ENCODE data around the gene ATP5MC2.
"Not testable (repeated sequence)": the region's sequence is repeated elsewhere in the genome, so short reads cannot be mapped to it uniquely, and the experiment has no call there.

Gene ATP5MC2

DNA sequence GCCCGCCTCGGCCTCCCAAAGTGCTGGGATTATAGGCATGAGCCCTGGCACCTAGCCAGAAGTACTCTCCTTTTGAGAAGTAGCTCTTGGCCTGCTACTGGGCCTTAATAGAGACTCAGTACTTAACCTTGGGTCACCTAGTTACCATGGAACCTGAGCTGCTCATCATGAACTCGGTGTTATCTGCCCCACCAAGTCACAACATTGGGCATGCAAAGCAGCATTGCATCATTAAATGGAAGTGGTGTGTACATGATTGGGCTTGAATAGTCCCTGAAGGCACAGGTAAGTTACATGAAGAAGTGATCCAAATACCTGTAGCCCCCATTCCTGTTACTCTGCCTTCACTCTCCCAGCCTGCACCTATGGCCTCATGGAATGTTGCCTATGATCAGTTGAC is 31.8 kb downstream of the ATP5MC2 start:
- no peak for DNase-seq

GRCh38 chr12:53643232-53643979 is 32.5 kb downstream of the ATP5MC2 start:
- DNase-seq = no peak

DNA sequence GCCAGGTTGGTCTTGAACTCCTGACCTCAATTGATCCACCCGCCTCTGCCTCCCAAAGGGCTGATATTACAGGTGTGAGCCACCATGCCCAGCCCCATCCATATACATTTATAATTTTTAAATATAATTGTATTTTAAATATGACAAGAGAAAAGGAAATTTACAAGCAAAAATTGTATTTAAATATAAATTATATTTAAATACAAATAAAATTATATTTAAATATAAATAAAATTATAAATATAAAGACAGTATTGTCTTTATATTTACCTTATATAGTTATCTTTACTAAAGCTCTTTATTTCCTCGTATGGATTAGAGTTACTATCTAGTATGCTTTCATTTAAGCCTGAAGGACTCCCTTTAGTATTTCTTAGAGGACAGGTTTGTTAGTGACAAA is 37.8 kb downstream of the ATP5MC2 start:
- no peak for DNase-seq

DNA sequence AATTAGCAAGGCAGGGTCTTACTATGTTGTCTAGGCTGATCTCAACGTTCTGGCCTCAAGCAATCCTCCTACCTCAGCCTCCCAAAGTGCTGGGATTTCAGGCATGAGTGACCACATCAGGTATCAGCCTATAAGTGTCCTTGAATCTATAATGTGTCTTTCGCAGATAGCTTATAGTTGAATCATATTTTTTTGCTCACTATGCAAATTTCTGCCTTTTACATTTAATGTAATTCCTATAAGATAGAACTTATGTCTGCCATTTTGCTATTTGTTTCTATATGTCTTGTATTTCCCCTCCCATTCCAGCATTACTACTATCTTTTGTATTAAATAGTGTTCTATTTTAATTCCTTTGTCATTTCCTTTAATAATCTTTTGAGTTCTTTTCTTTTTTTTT is 39.2 kb downstream of the ATP5MC2 start:
- no peak for DNase-seq

GRCh38 chr12:53635708-53636107 is 40.2 kb downstream of the ATP5MC2 start:
- DNase-seq = not testable (repeated sequence)

- DNase-seq = no peak
Measured at GRCh38 chr12:53631721-53632120, 44.2 kb downstream of the ATP5MC2 start.

GRCh38 chr12:53627919-53628318 is 48.0 kb downstream of the ATP5MC2 start:
- DNase-seq = no peak

DNA sequence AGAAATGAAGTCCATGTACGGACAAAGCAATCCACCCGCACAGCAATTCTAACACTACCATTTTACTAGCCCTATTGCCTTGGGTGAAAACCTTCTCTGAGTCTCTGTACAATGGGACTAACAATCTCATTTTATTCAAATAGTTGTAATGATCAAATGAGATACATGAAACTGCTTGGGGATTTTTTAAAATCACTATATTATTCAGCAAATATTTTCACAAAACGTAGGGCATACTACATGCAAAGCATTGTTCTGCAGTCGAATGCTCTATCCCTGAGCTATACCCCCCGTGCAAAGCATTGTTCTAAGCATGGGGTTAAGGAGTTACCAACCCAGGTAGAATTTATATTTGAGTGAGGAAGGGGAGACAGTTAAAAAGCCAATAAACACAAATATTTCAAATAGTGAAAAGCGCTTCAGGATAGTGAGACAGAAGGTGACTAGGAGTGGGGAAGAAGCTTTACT is 49.1 kb downstream of the ATP5MC2 start:
- no peak for DNase-seq

DNA sequence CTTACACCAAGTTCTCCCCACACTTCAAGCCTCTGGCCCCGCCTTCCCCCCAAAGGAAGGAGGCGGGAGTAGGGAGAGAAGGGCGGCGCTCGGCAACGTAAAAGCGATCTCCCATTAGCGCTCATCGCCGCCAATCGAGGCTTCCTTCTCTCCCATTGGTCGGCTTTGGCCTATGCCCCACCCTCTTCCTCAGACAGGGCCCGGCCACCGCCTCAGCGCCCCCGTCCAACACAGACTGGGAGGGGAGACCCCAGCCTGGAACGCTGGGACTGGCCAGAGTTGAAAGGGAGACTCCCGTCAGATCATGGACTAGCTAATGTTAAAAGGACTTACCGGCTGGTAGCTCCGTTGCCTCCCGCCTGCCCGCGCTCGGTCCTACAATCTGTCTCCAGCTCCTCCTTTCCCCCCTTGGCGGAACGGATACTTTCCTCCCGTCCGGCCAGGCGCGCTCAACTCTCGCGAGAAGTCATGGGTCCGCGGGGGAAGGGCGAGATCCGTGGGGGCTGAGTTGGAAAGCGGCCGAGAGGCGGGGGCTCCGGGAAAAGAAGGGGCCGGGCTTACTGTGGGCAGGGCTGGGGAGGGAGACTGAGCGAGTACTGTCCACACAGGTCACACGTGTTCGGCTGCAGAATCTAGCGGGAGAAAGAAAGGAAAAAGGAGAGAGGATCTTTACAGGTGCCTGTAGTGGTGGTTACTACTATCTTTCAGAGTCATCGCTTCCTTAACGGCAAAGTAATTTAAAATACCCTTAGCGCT is 49.8 kb downstream of the ATP5MC2 start, which contains the start of gene ATF7:
TSS of gene ATF7 (minus strand) at position 437 of the 756 bp plus-strand sequence. CDS start 25,382 bp downstream, outside the sequence.
- DNase-seq = peak; percentile 98

- no peak for DNase-seq
Measured at GRCh38 chr12:53625373-53625945, 50.4 kb downstream of the ATP5MC2 start.

- no peak for DNase-seq
Measured at GRCh38 chr12:53624956-53625355, 50.9 kb downstream of the ATP5MC2 start.

- DNase-seq = no peak
Measured at GRCh38 chr12:53624458-53624857, 51.4 kb downstream of the ATP5MC2 start.

DNA sequence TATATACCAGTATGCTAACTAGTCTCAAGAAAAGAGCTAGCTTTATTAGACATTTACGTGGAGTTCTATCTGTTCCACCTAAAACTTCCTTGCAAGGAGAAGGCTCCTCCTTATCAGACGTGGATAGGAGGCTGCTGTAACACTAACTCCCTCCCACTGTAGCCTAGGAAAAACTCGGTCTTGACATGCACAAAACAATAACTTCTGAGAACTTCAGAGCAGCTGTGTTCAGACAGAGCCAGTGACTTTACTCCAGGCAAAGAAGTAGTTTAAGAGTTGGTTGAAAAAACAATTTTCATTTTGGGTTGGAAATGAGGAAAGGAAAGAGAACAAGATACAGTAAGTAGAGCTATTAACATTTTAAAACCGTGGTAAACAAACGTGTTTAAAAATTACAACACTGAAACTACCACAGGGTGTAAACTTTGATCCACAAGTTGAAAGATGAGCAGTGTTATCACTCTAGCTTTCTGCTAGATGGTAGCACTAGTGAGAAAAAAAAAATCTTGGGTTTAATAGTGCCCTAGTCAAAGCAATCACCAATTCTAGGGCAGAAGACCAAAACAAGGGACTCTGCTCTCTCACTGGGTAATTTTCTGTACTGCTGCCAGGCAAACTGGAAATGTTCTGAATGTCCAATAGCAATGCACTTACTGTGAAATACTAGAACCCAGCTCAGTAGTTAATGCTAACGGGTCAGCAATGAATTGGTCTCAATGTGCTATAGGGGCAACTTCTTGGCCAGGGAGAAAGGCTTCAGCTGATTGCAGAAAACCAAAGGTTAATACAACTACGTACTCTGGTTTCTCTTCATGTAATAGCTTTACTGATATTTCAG is 52.1 kb downstream of the ATP5MC2 start:
- no peak for DNase-seq

GRCh38 chr12:53622724-53623123 is 53.2 kb downstream of the ATP5MC2 start:
- DNase-seq = no peak

- no peak for DNase-seq
Measured at GRCh38 chr12:53618275-53618674, 57.6 kb downstream of the ATP5MC2 start.

- no peak for DNase-seq
Measured at GRCh38 chr12:53617700-53618099, 58.2 kb downstream of the ATP5MC2 start.

DNA sequence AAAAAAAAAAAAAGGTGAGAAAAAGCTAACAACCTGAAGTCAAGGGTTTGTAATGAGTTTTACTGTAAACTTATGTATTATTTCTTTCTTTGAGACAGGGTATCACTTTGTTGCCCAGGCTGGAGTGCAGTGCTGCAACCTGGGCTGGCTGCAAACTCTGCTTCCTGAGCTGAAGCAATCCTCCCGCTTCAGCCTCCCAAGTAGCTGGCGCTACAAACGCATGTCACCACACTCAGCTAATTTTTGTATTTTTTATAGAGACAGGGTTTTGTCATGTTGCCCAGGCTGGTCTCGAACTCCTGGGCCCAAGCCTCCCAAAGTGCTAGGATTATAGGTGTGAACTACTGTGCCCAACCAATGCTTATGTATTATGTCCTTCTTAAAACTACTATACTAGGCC is 58.9 kb downstream of the ATP5MC2 start:
- no peak for DNase-seq
